Endodermal cell (in vitro differentiated cells): ENCODE results near the gene TMEM186. TPM values are rescaled to one million over a fixed set of nuclear protein-coding genes. Genes with fewer than 3 reads are reported as not detected.

Experiments
- DNase-seq: peaks from one replicate; pipeline ENCODE4 v3.0.0-alpha.2; 2017
- H3K27ac ChIP-seq: 2 replicates; pipeline ENCODE4 v1.5.1; 2013; ENCODE audit warnings: mild to moderate bottlenecking, low read depth, low read length, moderate library complexity
- H3K27me3 ChIP-seq: 2 replicates; pipeline ENCODE4 v1.6.1; 2013; ENCODE audit warnings: mild to moderate bottlenecking, low read length, moderate library complexity; ENCODE audit not compliant: insufficient read depth, control insufficient read depth, poor library complexity, severe bottlenecking
- H3K36me3 ChIP-seq: 2 replicates; pipeline ENCODE4 v1.7.0; 2013; ENCODE audit warnings: mild to moderate bottlenecking, low read length, moderate library complexity; ENCODE audit not compliant: control insufficient read depth, insufficient read depth
- H3K4me1 ChIP-seq: one replicate; pipeline ENCODE4 v1.7.0; 2013; ENCODE audit warnings: low read length; ENCODE audit not compliant: control insufficient read depth, insufficient read depth
- H3K4me3 ChIP-seq: 2 replicates; pipeline ENCODE4 v1.5.1; 2013; ENCODE audit warnings: mild to moderate bottlenecking, low read length, moderate library complexity
- H3K9ac ChIP-seq: 2 replicates; pipeline ENCODE4 v1.6.1; 2013; ENCODE audit warnings: mild to moderate bottlenecking, low read length, moderate library complexity; ENCODE audit not compliant: poor library complexity, severe bottlenecking; ENCODE audit errors: extremely low read depth
- H3K9me3 ChIP-seq: 2 replicates; pipeline ENCODE4 v1.6.1; 2013; ENCODE audit warnings: mild to moderate bottlenecking, low read length, moderate library complexity; ENCODE audit not compliant: control insufficient read depth
- H3K27ac Mint-ChIP-seq: 2 replicates; pipeline ENCODE4 v1.8.0; 2020; ENCODE audit warnings: mixed read lengths
- H3K27me3 Mint-ChIP-seq: 2 replicates; pipeline ENCODE4 v1.8.0; 2021; ENCODE audit warnings: mild to moderate bottlenecking, mixed read lengths; ENCODE audit not compliant: insufficient read depth
- H3K36me3 Mint-ChIP-seq: 2 replicates; pipeline ENCODE4 v1.8.0; 2020; ENCODE audit warnings: low read depth, mixed read lengths
- H3K4me1 Mint-ChIP-seq: 2 replicates; pipeline ENCODE4 v1.8.0; 2020; ENCODE audit warnings: mixed read lengths
- H3K4me3 Mint-ChIP-seq: 2 replicates; pipeline ENCODE4 v1.8.0; 2020; ENCODE audit warnings: mild to moderate bottlenecking, moderate library complexity, mixed read lengths
- H3K9me3 Mint-ChIP-seq: 2 replicates; pipeline ENCODE4 v1.8.0; 2020; ENCODE audit warnings: mild to moderate bottlenecking, mixed read lengths
- WGBS, 2 experiments: methylation state at CpG; one replicate each; pipeline versions ENCODE4 v1.1.5 to v1.1.7; 2013; ENCODE audit warnings: missing lambda C conversion rate in 2 of 2, mixed read lengths in 1 of 2; ENCODE audit not compliant: insufficient coverage in 1 of 2, insufficient read length in 1 of 2; 5-methylcytosine and 5-hydroxymethylcytosine counted together
- total RNA-seq, 2 donors: library from RNA; stranded (reverse); fragmentation: NEBNext Ultra II Directional in 1 of 2; extraction: Animal tissue kit (Norgen Biotek cat#: 25700) in 1 of 2; gene quantifications; 2 replicates in 1 of 2; 3 replicates in 1 of 2; pipeline ENCODE4 v1.2.1, GENCODE V29; 2021
- TF ChIP-seq, protein P1 (sequence below): fragments of 200-600 bp; sonication (generic); conservative IDR thresholded peaks from 2 replicates; pipeline ENCODE4 v1.5.0; 2021; ENCODE audit warnings: antibody characterized with exemption, mild to moderate bottlenecking

TMEM186 gene
- total RNA-seq, 2 donors from 2014 or later = 10.9 to 14.0 TPM

DNA sequence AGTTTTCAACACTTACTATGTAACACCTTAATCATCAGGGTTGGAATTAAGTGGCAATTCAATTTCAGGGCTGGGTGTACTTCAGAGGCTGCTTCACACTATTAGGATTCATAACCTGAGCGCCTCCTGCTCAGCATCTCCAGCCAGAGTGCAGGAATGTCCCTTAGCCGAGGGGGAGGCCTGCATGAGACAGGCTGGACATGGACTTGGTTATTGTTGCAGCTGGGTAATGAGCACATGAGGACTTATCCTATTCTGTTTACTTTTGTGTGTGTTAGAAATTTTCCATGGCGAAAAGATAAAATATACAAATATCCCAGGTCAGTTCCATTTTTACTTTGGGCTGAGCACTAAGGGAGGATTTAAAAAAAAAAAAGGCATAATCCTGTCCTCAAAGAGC is 10.6 kb upstream of the TMEM186 start:
- Histone ChIP-seq H3K4me3 (no peak overlapping the region), H3K27ac (no peak overlapping the region), H3K9me3 (no peaks in the 10 kb centered on the region), H3K9ac (no peak overlapping the region), H3K27me3 (no peaks in the 10 kb centered on the region), H3K36me3 (peaks cover 91% of the 10 kb centered on the region), H3K4me1 (no peaks in the 10 kb centered on the region)
- no peak overlapping the region for H3K27ac Mint-ChIP-seq
- no peaks in the 10 kb centered on the region for H3K9me3 Mint-ChIP-seq
- H3K27me3 Mint-ChIP-seq = no peaks in the 10 kb centered on the region
- no peaks in the 10 kb centered on the region for H3K4me1 Mint-ChIP-seq
- no peak overlapping the region for H3K4me3 Mint-ChIP-seq
- WGBS, 2 experiments = 93 to 100% methylated on average over 2 to 3 of the region's 3 CpGs
- peaks cover 76% of the 10 kb centered on the region for H3K36me3 Mint-ChIP-seq
- DNase-seq = no peak
- TF ChIP-seq, protein P1, sequence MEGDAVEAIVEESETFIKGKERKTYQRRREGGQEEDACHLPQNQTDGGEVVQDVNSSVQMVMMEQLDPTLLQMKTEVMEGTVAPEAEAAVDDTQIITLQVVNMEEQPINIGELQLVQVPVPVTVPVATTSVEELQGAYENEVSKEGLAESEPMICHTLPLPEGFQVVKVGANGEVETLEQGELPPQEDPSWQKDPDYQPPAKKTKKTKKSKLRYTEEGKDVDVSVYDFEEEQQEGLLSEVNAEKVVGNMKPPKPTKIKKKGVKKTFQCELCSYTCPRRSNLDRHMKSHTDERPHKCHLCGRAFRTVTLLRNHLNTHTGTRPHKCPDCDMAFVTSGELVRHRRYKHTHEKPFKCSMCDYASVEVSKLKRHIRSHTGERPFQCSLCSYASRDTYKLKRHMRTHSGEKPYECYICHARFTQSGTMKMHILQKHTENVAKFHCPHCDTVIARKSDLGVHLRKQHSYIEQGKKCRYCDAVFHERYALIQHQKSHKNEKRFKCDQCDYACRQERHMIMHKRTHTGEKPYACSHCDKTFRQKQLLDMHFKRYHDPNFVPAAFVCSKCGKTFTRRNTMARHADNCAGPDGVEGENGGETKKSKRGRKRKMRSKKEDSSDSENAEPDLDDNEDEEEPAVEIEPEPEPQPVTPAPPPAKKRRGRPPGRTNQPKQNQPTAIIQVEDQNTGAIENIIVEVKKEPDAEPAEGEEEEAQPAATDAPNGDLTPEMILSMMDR = no peak

DNA sequence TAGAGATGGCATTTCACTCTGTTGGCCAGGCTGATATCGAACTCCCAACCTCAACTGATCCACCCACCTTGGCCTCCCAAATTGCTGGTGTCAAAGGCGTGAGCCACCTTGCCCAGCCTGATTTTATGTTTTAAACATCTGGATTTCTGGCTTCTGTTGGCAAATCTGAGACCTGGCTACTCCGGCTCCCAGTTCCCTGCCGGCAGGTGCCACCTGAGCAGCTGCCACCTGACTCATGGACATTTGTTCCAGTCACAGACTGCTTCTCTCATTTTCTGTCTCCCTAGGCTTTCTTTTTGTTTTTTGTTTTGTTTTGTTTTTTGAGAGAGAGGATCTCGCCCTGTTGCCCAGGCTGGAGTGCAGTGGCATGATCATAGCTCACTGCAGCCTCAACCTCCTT is 9.8 kb upstream of the TMEM186 start:
- no peaks in the 10 kb centered on the region for H3K9me3 ChIP-seq
- no peak for DNase-seq
- no peak overlapping the region for H3K27ac ChIP-seq
- Mint-ChIP-seq H3K27me3 (no peaks in the 10 kb centered on the region), H3K36me3 (peaks cover 76% of the 10 kb centered on the region), H3K9me3 (no peaks in the 10 kb centered on the region), H3K4me3 (no peak overlapping the region), H3K4me1 (no peaks in the 10 kb centered on the region), H3K27ac (peak overlapping the region; percentile 74)
- WGBS, 2 experiments = 91 to 95% methylated on average over 4 to 5 of the region's 5 CpGs
- H3K36me3 ChIP-seq = peaks cover 91% of the 10 kb centered on the region
- H3K27me3 ChIP-seq = no peaks in the 10 kb centered on the region
- no peak overlapping the region for H3K9ac ChIP-seq
- H3K4me1 ChIP-seq = no peaks in the 10 kb centered on the region
- TF ChIP-seq, protein P1 = no peak
- no peak overlapping the region for H3K4me3 ChIP-seq

DNA sequence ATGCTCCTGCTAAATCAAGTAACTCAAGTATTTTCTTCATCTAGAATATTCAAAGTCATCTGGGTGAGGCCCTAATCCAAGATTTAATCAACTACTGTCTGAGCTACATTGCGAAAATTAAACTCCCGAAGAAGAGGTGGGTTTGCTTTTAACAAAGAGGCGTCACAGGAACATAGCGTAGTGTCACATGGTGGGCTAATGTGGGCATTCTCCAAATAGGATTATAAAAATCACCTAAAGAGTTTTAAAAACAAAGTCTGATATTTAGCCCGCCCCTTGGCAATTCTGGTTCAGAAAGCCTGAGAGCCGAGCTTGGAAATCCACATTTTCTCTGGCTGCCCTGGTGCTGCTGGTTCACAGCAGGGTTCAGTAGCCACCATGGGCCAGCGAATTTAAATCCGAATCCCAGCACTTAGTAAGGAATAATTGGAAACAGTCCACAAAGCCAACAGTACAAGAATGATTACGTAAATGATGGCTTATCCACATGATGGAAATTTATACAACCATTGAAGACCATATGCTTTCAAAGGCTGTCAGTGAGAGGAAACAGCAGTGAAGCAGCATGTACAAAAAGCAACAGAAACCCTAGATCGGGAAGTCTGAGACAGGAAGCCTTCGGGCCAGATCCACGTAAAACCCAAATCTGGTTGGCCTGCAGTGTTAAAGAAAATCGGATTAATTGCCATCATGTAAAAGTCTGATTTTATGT is 9.0 kb upstream of the TMEM186 start:
- TF ChIP-seq, protein P1 = no peak
- Histone ChIP-seq H3K36me3 (peaks cover 91% of the 10 kb centered on the region), H3K9me3 (no peaks in the 10 kb centered on the region), H3K4me3 (no peak overlapping the region), H3K9ac (no peak overlapping the region), H3K27me3 (no peaks in the 10 kb centered on the region), H3K27ac (no peak overlapping the region), H3K4me1 (no peaks in the 10 kb centered on the region)
- H3K36me3 Mint-ChIP-seq = peaks cover 74% of the 10 kb centered on the region
- no peak overlapping the region for H3K27ac Mint-ChIP-seq
- DNase-seq = no peak
- no peaks in the 10 kb centered on the region for H3K4me1 Mint-ChIP-seq
- H3K27me3 Mint-ChIP-seq = no peaks in the 10 kb centered on the region
- 94 to 96% methylated on average over 13 of the region's 13 CpGs for WGBS, 2 experiments
- H3K9me3 Mint-ChIP-seq = no peaks in the 10 kb centered on the region
- no peak overlapping the region for H3K4me3 Mint-ChIP-seq
